Activated CD4-positive, alpha-beta T cell treated with anti-CD3 and anti-CD28 coated beads, Interleukin-2, amount 50 U/mL, for 1 hour (primary cell): ENCODE data around the gene OR6C65.

Source experiments
- DNase-seq: peaks from one replicate; pipeline ENCODE4 v3.0.0-alpha.2; 2020

Gene OR6C65

DNA sequence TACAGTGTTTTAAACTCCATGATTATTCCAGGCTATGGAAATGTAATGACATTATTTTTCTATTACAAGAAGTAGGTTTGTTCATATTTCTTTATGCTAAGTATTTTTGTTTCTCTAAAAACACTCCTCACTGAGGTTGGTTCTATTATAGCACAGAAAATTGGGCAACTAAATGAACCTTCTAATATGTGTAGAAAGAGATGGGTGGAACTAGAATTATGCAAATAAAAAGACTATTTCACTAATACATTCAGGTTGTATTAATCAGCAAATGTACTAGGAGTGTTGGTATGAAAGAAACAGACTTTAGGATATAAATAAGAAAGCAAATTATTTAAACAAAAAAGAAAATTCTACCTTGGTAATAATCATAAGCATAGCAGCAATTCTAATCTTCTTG is 48.5 kb downstream of the OR6C65 start:
- DNase-seq: no peak
